Measurements from ENCODE around the gene PKMYT1. TPM values are rescaled to one million over a fixed set of nuclear protein-coding genes. Genes with fewer than 3 reads are reported as not detected.

The PKMYT1 gene
- total RNA-seq, 5 donors from 2014 or later (not counting 1 experiment from before 2014, with no cell fraction given) = 1.3 to 3.1 (median 1.7) TPM

GRCh38 chr16:2925951-2926649 lies 54.1 kb downstream of the PKMYT1 start:
- CTCF ChIA-PET = interaction anchor here (0.5 to 1.6 kb wide), 10 partner anchors 12 to 381 kb away, joined by 3 to 15 read pairs (median 4); partner anchors contain the start of genes FLYWCH1 (in 1 of the 2) and FLYWCH2 (in 1 of the 2)
- Histone ChIP-seq H3K9me3 (no peaks in the 10 kb centered on the region), H3K4me1 (ENCODE audit: control insufficient read depth in 1 of 2, extremely low read depth in 1 of 2, insufficient read depth in 2 of 2, low read length in 2 of 2) (peaks cover 2 to 10% of the 10 kb centered on the region in 2 experiments), H3K27ac (ENCODE audit: low read length) (peak overlapping the region; percentile 44), H3K27me3 (replicated peaks in 1 of 2; ENCODE audit: control insufficient read depth in 2 of 2, extremely low read depth in 1 of 2, insufficient read depth in 2 of 2, low read length in 1 of 2) (no peaks in the 10 kb centered on the region), H3K4me3 (ENCODE audit: control insufficient read depth in 1 of 2, extremely low read depth in 1 of 2, low read length in 1 of 2) (no peak overlapping the region), H3K36me3 (ENCODE audit: control insufficient read depth in 2 of 2, extremely low read depth in 1 of 2, insufficient read depth in 1 of 2, low read length in 1 of 2) (peaks cover 18 to 23% of the 10 kb centered on the region in 2 donors)
- H3K27ac Mint-ChIP-seq = peak overlapping the region in 1 of 2 donors; percentile 4
- peaks cover 14% of the 10 kb centered on the region for H3K36me3 Mint-ChIP-seq
- 75% methylated on average over 4 of the region's 9 CpGs for WGBS (ENCODE audit: insufficient coverage)
- POLR2A ChIA-PET = no interaction called here
- ATAC-seq (replicated peaks in 1 of 4) = no peak
- H3K4me3 Mint-ChIP-seq = no peak overlapping the region
- H3K9me3 Mint-ChIP-seq = no peaks in the 10 kb centered on the region
- no peak for DNase-seq
- no peaks in the 10 kb centered on the region for H3K27me3 Mint-ChIP-seq
- H3K4me1 Mint-ChIP-seq = peaks cover 13 to 24% (median 14%) of the 10 kb centered on the region in 3 donors

- no peaks in the 10 kb centered on the region for H3K9me3 Mint-ChIP-seq
- Histone ChIP-seq H3K4me1 (ENCODE audit: control insufficient read depth in 1 of 2, extremely low read depth in 1 of 2, insufficient read depth in 2 of 2, low read length in 2 of 2) (peaks cover 2 to 10% of the 10 kb centered on the region in 2 experiments), H3K4me3 (ENCODE audit: control insufficient read depth in 1 of 2, extremely low read depth in 1 of 2, low read length in 1 of 2) (no peak overlapping the region), H3K9me3 (no peaks in the 10 kb centered on the region), H3K27me3 (replicated peaks in 1 of 2; ENCODE audit: control insufficient read depth in 2 of 2, extremely low read depth in 1 of 2, insufficient read depth in 2 of 2, low read length in 1 of 2) (no peaks in the 10 kb centered on the region), H3K27ac (ENCODE audit: low read length) (no peak overlapping the region), H3K36me3 (ENCODE audit: control insufficient read depth in 2 of 2, extremely low read depth in 1 of 2, insufficient read depth in 1 of 2, low read length in 1 of 2) (peaks cover 10 to 20% of the 10 kb centered on the region in 2 donors)
- H3K27ac Mint-ChIP-seq = no peak overlapping the region
- CTCF ChIA-PET = interaction anchor here (0.5 to 0.7 kb wide), 3 partner anchors 13 to 59 kb away, joined by 3 to 7 read pairs (median 4); no protein-coding TSS in a partner anchor
- H3K36me3 Mint-ChIP-seq = peaks cover 14% of the 10 kb centered on the region
- WGBS (ENCODE audit: insufficient coverage) = 88% methylated on average over 19 of the region's 42 CpGs
- no peak overlapping the region for H3K4me3 Mint-ChIP-seq
- DNase-seq = no peak
- POLR2A ChIA-PET = no interaction called here
- no peak for ATAC-seq (replicated peaks in 1 of 4)
- peaks cover 13 to 24% (median 14%) of the 10 kb centered on the region in 3 donors for H3K4me1 Mint-ChIP-seq
- H3K27me3 Mint-ChIP-seq = no peaks in the 10 kb centered on the region
Observed at GRCh38 chr16:2924901-2925755, 55.1 kb downstream of the PKMYT1 start.

GRCh38 chr16:2923481-2923880 lies 56.8 kb downstream of the PKMYT1 start:
- no peak for DNase-seq
- peaks cover 16% of the 10 kb centered on the region for H3K36me3 Mint-ChIP-seq
- no peaks in the 10 kb centered on the region for H3K27me3 Mint-ChIP-seq
- Histone ChIP-seq H3K4me1 (ENCODE audit: control insufficient read depth in 1 of 2, extremely low read depth in 1 of 2, insufficient read depth in 2 of 2, low read length in 2 of 2) (peaks cover 2 to 13% of the 10 kb centered on the region in 2 experiments), H3K9me3 (no peaks in the 10 kb centered on the region), H3K36me3 (ENCODE audit: control insufficient read depth in 2 of 2, extremely low read depth in 1 of 2, insufficient read depth in 1 of 2, low read length in 1 of 2) (peaks cover 10 to 13% of the 10 kb centered on the region in 2 donors), H3K4me3 (ENCODE audit: control insufficient read depth in 1 of 2, extremely low read depth in 1 of 2, low read length in 1 of 2) (no peak overlapping the region), H3K27ac (ENCODE audit: low read length) (no peak overlapping the region), H3K27me3 (replicated peaks in 1 of 2; ENCODE audit: control insufficient read depth in 2 of 2, extremely low read depth in 1 of 2, insufficient read depth in 2 of 2, low read length in 1 of 2) (no peaks in the 10 kb centered on the region)
- ChIA-PET CTCF (interaction anchor here in 1 of 2 donors (0.7 kb wide), 1 partner anchor 19 kb away, joined by 3 read pairs; no protein-coding TSS in a partner anchor), POLR2A (no interaction called here)
- H3K9me3 Mint-ChIP-seq = no peaks in the 10 kb centered on the region
- no peak overlapping the region for H3K27ac Mint-ChIP-seq
- 98% methylated on average over 5 of the region's 14 CpGs for WGBS (ENCODE audit: insufficient coverage)
- peaks cover 18 to 30% (median 18%) of the 10 kb centered on the region in 3 donors for H3K4me1 Mint-ChIP-seq
- ATAC-seq (replicated peaks in 1 of 4) = no peak
- no peak overlapping the region for H3K4me3 Mint-ChIP-seq

Other genes starting within 250 kb of the PKMYT1 start
- 1,000 to 10,000 TPM in 2 of 5 donors, 100 to 1,000 TPM in 3; 784 to 1,343 (median 947) TPM for gene SRRM2, start 227.8 kb downstream of the PKMYT1 start, total RNA-seq
- gene ELOB, start 203.2 kb downstream of the PKMYT1 start, total RNA-seq = 100 to 1,000 TPM in 4 of 5 donors, 10 to 100 TPM in 1; 71.8 to 153 (median 131) TPM
- not detected for gene PRSS33, start 192.9 kb downstream of the PKMYT1 start, total RNA-seq
- not detected for gene PRSS41, start 182.0 kb downstream of the PKMYT1 start, total RNA-seq
- gene PRSS21, start 163.2 kb downstream of the PKMYT1 start, total RNA-seq = 1 to 10 TPM in 4 of 5 donors, under 1 TPM in 1; 0.90 to 8.3 (median 3.3) TPM
- gene ZG16B, start 150.1 kb downstream of the PKMYT1 start, total RNA-seq = under 1 TPM in 1 of 5 donors, not detected in 4; 0.43 TPM
- gene PRSS22, start 122.3 kb downstream of the PKMYT1 start, total RNA-seq = 1 to 10 TPM in 3 of 5 donors, under 1 TPM in 1, not detected in 1; 0.56 to 2.6 (median 1.4) TPM
- gene FLYWCH2, start 97.2 kb downstream of the PKMYT1 start, total RNA-seq = 10 to 100 TPM; 12.1 to 31.4 (median 25.6) TPM
- 100 to 1,000 TPM in 3 of 5 donors, 10 to 100 TPM in 2; 83.0 to 144 (median 106) TPM for gene FLYWCH1, start 68.5 kb downstream of the PKMYT1 start, total RNA-seq
- gene KREMEN2, start 16.2 kb downstream of the PKMYT1 start, total RNA-seq = under 1 TPM in 1 of 5 donors, not detected in 4; 0.15 TPM
- gene PAQR4, start 11.1 kb downstream of the PKMYT1 start, total RNA-seq = 1 to 10 TPM; 1.9 to 3.3 (median 3.1) TPM
- gene CLDN9, start 32.5 kb upstream of the PKMYT1 start, total RNA-seq = under 1 TPM in 1 of 5 donors, not detected in 4; 0.16 TPM
- gene CLDN6, start 37.7 kb upstream of the PKMYT1 start, total RNA-seq = 1 to 10 TPM in 1 of 5 donors, under 1 TPM in 2, not detected in 2; 0.30 to 1.1 (median 0.85) TPM
- gene TNFRSF12A, start 39.9 kb upstream of the PKMYT1 start, total RNA-seq = 1 to 10 TPM in 4 of 5 donors, under 1 TPM in 1; 0.43 to 3.7 (median 2.5) TPM
- gene HCFC1R1, start 43.5 kb upstream of the PKMYT1 start, total RNA-seq = 10 to 100 TPM; 11.4 to 25.9 (median 22.3) TPM
- gene THOC6, start 43.6 kb upstream of the PKMYT1 start, total RNA-seq = 10 to 100 TPM; 23.7 to 32.8 (median 31.7) TPM
- under 1 TPM in 3 of 5 donors, not detected in 2; 0.13 to 0.16 (median 0.15) TPM for gene BICDL2, start 56.5 kb upstream of the PKMYT1 start, total RNA-seq
- gene MMP25, start 66.1 kb upstream of the PKMYT1 start, total RNA-seq = 1 to 10 TPM; 1.6 to 9.6 (median 4.1) TPM
- gene IL32, start 85.2 kb upstream of the PKMYT1 start, total RNA-seq = 1,000 to 10,000 TPM in 2 of 5 donors, 100 to 1,000 TPM in 3; 736 to 1,200 (median 999) TPM
- under 1 TPM in 4 of 5 donors, not detected in 1; 0.19 to 0.64 (median 0.39) TPM for gene ZSCAN10, start 118.8 kb upstream of the PKMYT1 start, total RNA-seq
- under 1 TPM in 1 of 5 donors, not detected in 4; 0.38 TPM for gene ZNF205, start 132.1 kb upstream of the PKMYT1 start, total RNA-seq
- 10 to 100 TPM in 3 of 5 donors, 1 to 10 TPM in 2; 3.1 to 16.9 (median 12.8) TPM for gene ZNF213, start 154.6 kb upstream of the PKMYT1 start, total RNA-seq
- not detected for gene OR1F1, start 207.8 kb upstream of the PKMYT1 start, total RNA-seq

All from T-cell (primary cell).